K562 (cell line): Measurements from ENCODE around the gene AKAP7. TPM values are rescaled to one million over a fixed set of nuclear protein-coding genes. Genes with fewer than 3 reads are reported as not detected.

Experiments used
- ATAC-seq: fragments of 200-7000 bp; cut with Tn5 transposase; 3 replicates; pipeline ENCODE4 v1.9.1; 2020; ENCODE audit warnings: moderate library complexity
- BruUV-seq: library from RNA; stranded (reverse); fragments of 400-500 nt; replicated peaks from 2 replicates; lab custom pipeline; 2021; lab: Mats Ljungman, UMichigan
- CTCF ChIA-PET: fragments of 300-600 bp; formaldehyde crosslinking; extraction: SDS; loops from one replicate; lab custom pipeline; 2021; ENCODE audit warnings: low intra/inter-chr PET ratio; lab: Yijun Ruan, JAX
- POLR2A ChIA-PET: fragments of 300-600, 350-650 bp; sonication (Branson Sonifier 250); formaldehyde crosslinking; extraction: SDS; loops from one replicate; lab custom pipeline; 2021; ENCODE audit warnings: antibody characterized with exemption, inconsistent platforms; lab: Yijun Ruan, JAX
- DNase-seq, 4 experiments: peaks; one replicate each; pipeline versions ENCODE4 v3.0.0 to v3.0.0-alpha.2; 2011 to 2018; ENCODE audit warnings: low spot score in 3 of 4, mixed read lengths in 3 of 4; ENCODE audit errors: extremely low read depth in 1 of 4
- FAIRE-seq: peaks from 2 replicates; lab custom pipeline; 2011; peaks lifted over from hg19 to GRCh38; lab: Jason Lieb, UNC
- H2AFZ ChIP-seq: 2 replicates; pipeline ENCODE4 v1.6.0; 2011; ENCODE audit warnings: low read depth, low read length, control low read depth, inconsistent platforms
- H3K27ac ChIP-seq: fragments of 200-600 bp; 3 replicates; pipeline ENCODE4 v1.8.0; 2011; ENCODE audit warnings: low read depth, mild to moderate bottlenecking, control low read depth, inconsistent platforms, low read length, moderate library complexity, mixed read lengths; ENCODE audit errors: extremely low read depth
- H3K27me3 ChIP-seq, 2 experiments: fragments of 300-600 bp in 1 of 2; 2 replicates in 1 of 2; 3 replicates in 1 of 2; pipeline versions ENCODE4 v1.6.0 to v1.8.0; 2011; ENCODE audit warnings: inconsistent platforms in 2 of 2, low read length in 2 of 2, mild to moderate bottlenecking in 1 of 2, mixed read lengths in 1 of 2, moderate library complexity in 1 of 2; ENCODE audit not compliant: control insufficient read depth in 2 of 2, insufficient read depth in 2 of 2
- H3K36me3 ChIP-seq: fragments of 300-600 bp; 3 replicates; pipeline ENCODE4 v1.8.0; 2011; ENCODE audit warnings: mild to moderate bottlenecking, low read length, inconsistent platforms; ENCODE audit not compliant: control insufficient read depth, insufficient read depth
- H3K4me1 ChIP-seq, 2 experiments: fragments of 200-600 bp in 1 of 2; replicated peaks in 1 of 2; 2 replicates in 1 of 2; 3 replicates in 1 of 2; pipeline versions ENCODE4 v1.5.1 to v1.8.0; 2011; ENCODE audit warnings: inconsistent platforms in 2 of 2, low read length in 2 of 2, mild to moderate bottlenecking in 1 of 2, mixed read lengths in 1 of 2, moderate library complexity in 1 of 2; ENCODE audit not compliant: control insufficient read depth in 2 of 2, insufficient read depth in 2 of 2
- H3K4me2 ChIP-seq: 2 replicates; pipeline ENCODE4 v1.6.1; 2011; ENCODE audit warnings: low read length, control low read depth, inconsistent platforms, mixed read lengths; ENCODE audit not compliant: insufficient read depth
- H3K4me3 ChIP-seq: fragments of 200-600 bp; sonication (generic), shearing (Covaris generic); 2 replicates; pipeline ENCODE4 v1.5.1; 2016; ENCODE audit warnings: control low read depth, inconsistent platforms
- H3K79me2 ChIP-seq: fragments of 200-600 bp; 3 replicates; pipeline ENCODE4 v1.8.0; 2011; ENCODE audit warnings: low read length, inconsistent platforms; ENCODE audit not compliant: control insufficient read depth, insufficient read depth
- H3K9ac ChIP-seq, 2 experiments: 2 replicates each; pipeline versions ENCODE4 v1.6.0 to v1.6.1; 2011; ENCODE audit warnings: low read depth in 2 of 2, low read length in 2 of 2, control low read depth in 1 of 2, inconsistent platforms in 1 of 2, mild to moderate bottlenecking in 1 of 2, mixed read lengths in 1 of 2; ENCODE audit not compliant: insufficient read depth in 1 of 2
- H3K9me1 ChIP-seq: one replicate; pipeline ENCODE4 v1.6.0; 2011; ENCODE audit warnings: inconsistent platforms, mild to moderate bottlenecking, low read length, moderate library complexity; ENCODE audit not compliant: control insufficient read depth, insufficient read depth
- H3K9me3 ChIP-seq: replicated peaks from 2 replicates; pipeline ENCODE4 v1.5.1; 2011; ENCODE audit warnings: low read depth, low read length, inconsistent platforms; ENCODE audit not compliant: control insufficient read depth, insufficient read depth
- H4K20me1 ChIP-seq: replicated peaks from 2 replicates; pipeline ENCODE4 v1.6.1; 2011; ENCODE audit warnings: low read length, inconsistent platforms, mixed read lengths; ENCODE audit not compliant: control insufficient read depth, insufficient read depth
- CBX1 ChIP-seq: sonication (generic); IDR thresholded peaks from 2 replicates; pipeline ENCODE4 v1.6.1; 2016; ENCODE audit warnings: antibody characterized with exemption, low read depth, mild to moderate bottlenecking
- CEBPZ ChIP-seq: fragments of 150-350 bp; IDR thresholded peaks from 2 replicates; pipeline ENCODE4 v1.6.1; 2014; ENCODE audit warnings: low read depth, mild to moderate bottlenecking, low read length, borderline replicate concordance
- FOXA3 ChIP-seq, 2 experiments: fragments of 450-650 bp in 1 of 2; sonication (generic) in 1 of 2; formaldehyde crosslinking; IDR thresholded peaks in 1 of 2; conservative IDR thresholded peaks in 1 of 2; 2 replicates each; pipeline versions ENCODE4 v1.4.0 to v1.8.0; 2020 to 2022; ENCODE audit warnings: mild to moderate bottlenecking in 2 of 2, missing genetic modification reagents in 1 of 2
- FOXP4 ChIP-seq: sonication (generic); formaldehyde crosslinking; IDR thresholded peaks from 2 replicates; pipeline ENCODE4 v1.8.0; 2022; ENCODE audit warnings: mild to moderate bottlenecking, missing genetic modification reagents, borderline replicate concordance
- HLTF ChIP-seq: fragments of 450-650 bp; IDR thresholded peaks from 2 replicates; pipeline ENCODE4 v1.6.1; 2016
- KDM2B ChIP-seq: fragments of 250-450 bp; sonication (Bioruptor Pico); IDR thresholded peaks from 2 replicates; pipeline ENCODE4 v1.8.0; 2021; ENCODE audit warnings: mild to moderate bottlenecking, moderate library complexity
- KLF16 ChIP-seq: IDR thresholded peaks from 2 replicates; pipeline ENCODE4 v1.6.1; 2016; ENCODE audit warnings: antibody characterized with exemption
- NEUROD1 ChIP-seq: fragments of 150-350 bp; IDR thresholded peaks from 2 replicates; pipeline ENCODE4 v1.6.1; 2014; ENCODE audit warnings: borderline replicate concordance, low read length, low read depth; ENCODE audit not compliant: partially characterized antibody
- STAT5A ChIP-seq: IDR thresholded peaks from 2 replicates; pipeline ENCODE4 v1.6.1; 2012; ENCODE audit warnings: low read length, inconsistent platforms, borderline replicate concordance
- TAF9B ChIP-seq: fragments of 450-650 bp; IDR thresholded peaks from 2 replicates; pipeline ENCODE4 v1.6.1; 2018; ENCODE audit warnings: mild to moderate bottlenecking; ENCODE audit not compliant: partially characterized antibody
- TGIF2 ChIP-seq: sonication (generic); formaldehyde crosslinking; IDR thresholded peaks from 2 replicates; pipeline ENCODE4 v1.8.1; 2022; ENCODE audit warnings: mild to moderate bottlenecking, missing genetic modification reagents, moderate library complexity
- ZFPM2 ChIP-seq: fragments of 250-450 bp; sonication (Bioruptor Pico); IDR thresholded peaks from 2 replicates; pipeline ENCODE4 v1.5.1; 2022; ENCODE audit warnings: mild to moderate bottlenecking
- ZKSCAN8 ChIP-seq: fragments of 200-800 bp; sonication (Bioruptor generic); IDR thresholded peaks from 2 replicates; pipeline ENCODE4 v1.6.1; 2016; ENCODE audit warnings: missing genetic modification characterization, missing compliant biosample characterization
- ZNF639 ChIP-seq, 2 experiments: fragments of 200-800 bp in 1 of 2; sonication (Bioruptor generic) in 1 of 2; sonication (generic) in 1 of 2; formaldehyde crosslinking in 1 of 2; IDR thresholded peaks in 1 of 2; conservative IDR thresholded peaks in 1 of 2; 2 replicates each; pipeline versions ENCODE4 v1.5.0 to v1.6.1; 2016 to 2020; ENCODE audit warnings: missing compliant biosample characterization in 1 of 2, missing genetic modification characterization in 1 of 2, missing genetic modification reagents in 1 of 2
- ZNF77 ChIP-seq: fragments of 250-450 bp; sonication (Bioruptor Pico); IDR thresholded peaks from 2 replicates; pipeline ENCODE4 v1.5.0; 2020
- ZZZ3 ChIP-seq: fragments of 450-650 bp; IDR thresholded peaks from 2 replicates; pipeline ENCODE4 v1.6.1; 2016; ENCODE audit warnings: antibody characterized with exemption, mild to moderate bottlenecking, moderate library complexity
- WGBS: fragments of 100-300 bp; shearing (Covaris generic); methylation state at CpG from one replicate; pipeline ENCODE4 v1.1.6; 2016; ENCODE audit warnings: low coverage, mixed read lengths; ENCODE audit not compliant: insufficient coverage; ENCODE audit errors: missing lambda C conversion rate; 5-methylcytosine and 5-hydroxymethylcytosine counted together
- in situ Hi-C: fragments of 300-500 bp; cut with MboI; formaldehyde crosslinking; loops from 4 replicates; pipeline ENCODE4 v1.15.0; 2018; ENCODE audit warnings: inconsistent platforms, mixed read lengths
- intact Hi-C: fragments of 100-400 bp; cut with micrococcal nuclease; formaldehyde crosslinking; loops from 2 replicates; pipeline ENCODE4 v1.14.2; 2022
- polyA plus RNA-seq, 8 experiments: library from polyadenylated mRNA; depleted of rRNA in 4 of 8; stranded (reverse) in 5 of 8; unstranded in 3 of 8; fragments of >200 nt; fragmentation: Nextera tagmentation in 2 of 8; fragmentation: Illumina TruSeq in 1 of 8; extraction: Ambion mirVana in 2 of 8; extraction: Trizol in 1 of 8; gene quantifications; 2 replicates each; pipeline versions ENCODE4 v1.2.1 to v1.2.3, GENCODE V29; 2011 to 2014; ENCODE audit warnings: inconsistent platforms in 1 of 8, missing spikeins in 1 of 8
- total RNA-seq, 7 experiments: library from RNA; depleted of rRNA in 6 of 7; stranded (reverse); fragments of >200 nt in 6 of 7; fragmentation: Illumina TruSeq in 2 of 7; extraction: Trizol in 2 of 7; gene quantifications; 2 replicates each; pipeline versions ENCODE4 v1.2.1 to v1.2.3, GENCODE V29; 2011 to 2021; ENCODE audit warnings: low replicate concordance in 1 of 7

AKAP7 gene
- total and polyA plus RNA-seq, 9 of the 15 experiments (the other 6 are each of a cell fraction or from before 2014, with no cell fraction given): 0.82 to 2.6 (median 1.6) TPM

- no peak for ATAC-seq
- in situ Hi-C loops: no loop called here
- Histone ChIP-seq H3K27me3 (no peaks in the 10 kb centered on the region), H3K4me1 (no peaks in the 10 kb centered on the region), H3K36me3 (no peaks in the 10 kb centered on the region), H3K4me3 (no peak overlapping the region), H3K9me1 (no peaks in the 10 kb centered on the region), H3K9me3 (no peaks in the 10 kb centered on the region), H2AFZ (no peak overlapping the region)
- CTCF ChIA-PET: no interaction called here
- no TSS peak for BruUV-seq
- FAIRE-seq: no peak
- TF ChIP-seq KLF16 (no peak), TAF9B (no peak), ZFPM2 (CRISPR knock-in tag) (no peak), FOXP4 (CRISPR knock-in tag) (no peak), CEBPZ (no peak), HLTF (no peak), TGIF2 (CRISPR knock-in tag) (no peak), STAT5A (no peak), CBX1 (no peak), ZKSCAN8 (CRISPR knock-in tag) (no peak), KDM2B (no peak), ZNF639 (CRISPR knock-in tag; conservative IDR thresholded peaks at IDR 0.05 in 1 of 2, IDR thresholded peaks at IDR 0.05 in 1 of 2) (no peak), FOXA3 (CRISPR knock-in tag; conservative IDR thresholded peaks at IDR 0.05 in 1 of 2, IDR thresholded peaks at IDR 0.05 in 1 of 2) (no peak), ZZZ3 (no peak), ZNF77 (CRISPR knock-in tag) (no peak), NEUROD1 (no peak)
- TF ChIP-seq, all 486 proteins: peak for 0
- WGBS: no CpG with 5 or more reads among the region's 1 CpG
- H3K4me2 ChIP-seq: no peak overlapping the region
- H4K20me1 ChIP-seq: no peaks in the 10 kb centered on the region
- intact Hi-C loops: no loop called here
- POLR2A ChIA-PET: no interaction called here
- DNase-seq: no peak
- no peak overlapping the region for H3K27ac ChIP-seq
- H3K79me2 ChIP-seq: no peaks in the 10 kb centered on the region
- H3K9ac ChIP-seq: no peak overlapping the region
Measured at GRCh38 chr6:131172222-131172621, 37.0 kb downstream of the AKAP7 start.
